ENCODE measurements around the gene MPP1. TPM values are rescaled to one million over a fixed set of nuclear protein-coding genes. Genes with fewer than 3 reads are reported as not detected.
"Not testable (repeated sequence)": the region's sequence is repeated elsewhere in the genome, so short reads cannot be mapped to it uniquely, and the experiment has no call there.

The MPP1 gene
- total and polyA plus RNA-seq, 9 donors, result 15.0 to 22.6 (median 20.4) TPM

GRCh38 chrX:154827194-154828015 lies 22.1 kb upstream of the MPP1 start:
- no peaks in the 10 kb centered on the region for H3K36me3 ChIP-seq (ENCODE audit: control insufficient read depth, insufficient read depth, low read length)
- DNase-seq, result peak; percentile 43
- H3K9me3 ChIP-seq (replicated peaks; ENCODE audit: control insufficient read depth, low read depth, low read length), result no peaks in the 10 kb centered on the region
- no peaks in the 10 kb centered on the region for H3K4me1 ChIP-seq (ENCODE audit: control insufficient read depth, insufficient read depth, low read length)
- H3K27ac ChIP-seq (ENCODE audit: low read length), result peak overlapping the region; percentile 1
- no peak overlapping the region for H3K4me3 ChIP-seq (ENCODE audit: low read length)
- 24% methylated on average over 4 of the region's 4 CpGs for WGBS (ENCODE audit: insufficient coverage)
- no peaks in the 10 kb centered on the region for H3K27me3 ChIP-seq (ENCODE audit: control insufficient read depth, insufficient read depth, low read length)

GRCh38 chrX:154825586-154825985 lies 20.3 kb upstream of the MPP1 start:
- H3K27me3 ChIP-seq (ENCODE audit: control insufficient read depth, insufficient read depth, low read length); DNase-seq; H3K27ac ChIP-seq (ENCODE audit: low read length); H3K4me3 ChIP-seq (ENCODE audit: low read length); H3K9me3 ChIP-seq (replicated peaks; ENCODE audit: control insufficient read depth, low read depth, low read length); H3K36me3 ChIP-seq (ENCODE audit: control insufficient read depth, insufficient read depth, low read length); H3K4me1 ChIP-seq (ENCODE audit: control insufficient read depth, insufficient read depth, low read length): not testable (repeated sequence)
- no CpG with 5 or more reads among the region's 3 CpGs for WGBS (ENCODE audit: insufficient coverage)

DNA sequence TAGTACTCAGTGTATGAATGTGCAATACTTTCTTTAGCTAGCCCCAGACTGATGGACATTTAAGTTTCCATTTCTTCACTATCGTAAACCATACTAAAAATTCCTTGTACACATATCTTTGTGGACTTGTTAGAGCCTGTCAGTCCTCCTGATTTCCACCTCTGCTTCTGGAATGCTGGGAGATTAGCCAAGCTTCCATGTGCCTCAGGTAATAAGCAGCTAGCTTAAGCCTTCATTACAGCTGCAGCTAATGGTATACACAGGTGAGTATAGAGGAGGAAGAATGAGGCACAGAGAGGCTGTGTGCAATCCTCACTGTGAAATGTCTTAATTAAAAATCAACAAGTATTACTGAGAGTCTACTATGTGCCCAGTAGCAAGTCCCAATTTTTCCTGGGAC lies 19.4 kb upstream of the MPP1 start:
- no peaks in the 10 kb centered on the region for H3K27me3 ChIP-seq (ENCODE audit: control insufficient read depth, insufficient read depth, low read length)
- DNase-seq, result no peak
- no CpG with 5 or more reads among the region's 1 CpG for WGBS (ENCODE audit: insufficient coverage)

DNA sequence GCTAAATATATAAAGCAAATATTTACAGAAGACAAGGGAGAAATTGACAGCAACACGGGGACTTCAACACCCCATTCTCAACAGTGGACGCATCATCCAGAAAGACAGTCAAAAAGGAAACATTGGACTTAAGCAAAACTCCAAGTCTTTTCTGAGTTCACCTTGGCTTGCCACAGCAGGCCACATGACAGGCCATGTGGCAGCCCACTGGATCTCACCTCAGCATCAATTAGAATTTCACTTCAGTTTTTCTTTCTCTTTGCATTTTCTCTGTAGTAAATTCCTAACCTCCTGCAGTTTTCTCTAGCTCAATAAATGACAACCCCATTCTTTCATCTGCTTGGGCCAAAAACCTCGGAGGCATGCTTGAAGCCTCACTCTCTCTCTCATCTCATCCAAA lies 16.7 kb upstream of the MPP1 start:
- Histone ChIP-seq H3K27me3 (ENCODE audit: control insufficient read depth, insufficient read depth, low read length) (no peaks in the 10 kb centered on the region), H3K4me1 (ENCODE audit: control insufficient read depth, insufficient read depth, low read length) (no peaks in the 10 kb centered on the region), H3K27ac (ENCODE audit: low read length) (no peak overlapping the region), H3K9me3 (replicated peaks; ENCODE audit: control insufficient read depth, low read depth, low read length) (peaks cover 2% of the 10 kb centered on the region), H3K4me3 (ENCODE audit: low read length) (no peak overlapping the region), H3K36me3 (ENCODE audit: control insufficient read depth, insufficient read depth, low read length) (no peaks in the 10 kb centered on the region)
- no peak for DNase-seq
- WGBS (ENCODE audit: insufficient coverage), result 66% methylated on average over 3 of the region's 3 CpGs

More for the DNA sequence above, 19.4 kb upstream of the MPP1 start:
- no peak overlapping the region for H3K27ac ChIP-seq (ENCODE audit: low read length)
- H3K9me3 ChIP-seq (replicated peaks; ENCODE audit: control insufficient read depth, low read depth, low read length), result no peaks in the 10 kb centered on the region
- H3K4me1 ChIP-seq (ENCODE audit: control insufficient read depth, insufficient read depth, low read length), result no peaks in the 10 kb centered on the region
- no peaks in the 10 kb centered on the region for H3K36me3 ChIP-seq (ENCODE audit: control insufficient read depth, insufficient read depth, low read length)
- H3K4me3 ChIP-seq (ENCODE audit: low read length), result no peak overlapping the region

- H3K4me3 ChIP-seq (ENCODE audit: low read length), result no peak overlapping the region
- H3K9me3 ChIP-seq (replicated peaks; ENCODE audit: control insufficient read depth, low read depth, low read length), result peaks cover 2% of the 10 kb centered on the region
- H3K4me1 ChIP-seq (ENCODE audit: control insufficient read depth, insufficient read depth, low read length), result no peaks in the 10 kb centered on the region
- no peak overlapping the region for H3K27ac ChIP-seq (ENCODE audit: low read length)
- H3K27me3 ChIP-seq (ENCODE audit: control insufficient read depth, insufficient read depth, low read length), result no peaks in the 10 kb centered on the region
- no peaks in the 10 kb centered on the region for H3K36me3 ChIP-seq (ENCODE audit: control insufficient read depth, insufficient read depth, low read length)
- DNase-seq, result no peak
Measured at GRCh38 chrX:154821523-154821922, 16.2 kb upstream of the MPP1 start.

GRCh38 chrX:154819771-154820341 lies 14.6 kb upstream of the MPP1 start:
- Histone ChIP-seq H3K9me3 (replicated peaks; ENCODE audit: control insufficient read depth, low read depth, low read length) (peaks cover 2% of the 10 kb centered on the region), H3K4me1 (ENCODE audit: control insufficient read depth, insufficient read depth, low read length) (no peaks in the 10 kb centered on the region), H3K27ac (ENCODE audit: low read length) (no peak overlapping the region), H3K36me3 (ENCODE audit: control insufficient read depth, insufficient read depth, low read length) (no peaks in the 10 kb centered on the region), H3K27me3 (ENCODE audit: control insufficient read depth, insufficient read depth, low read length) (no peaks in the 10 kb centered on the region), H3K4me3 (ENCODE audit: low read length) (no peak overlapping the region)
- WGBS (ENCODE audit: insufficient coverage), result 68% methylated on average over 6 of the region's 7 CpGs
- DNase-seq, result no peak

DNA sequence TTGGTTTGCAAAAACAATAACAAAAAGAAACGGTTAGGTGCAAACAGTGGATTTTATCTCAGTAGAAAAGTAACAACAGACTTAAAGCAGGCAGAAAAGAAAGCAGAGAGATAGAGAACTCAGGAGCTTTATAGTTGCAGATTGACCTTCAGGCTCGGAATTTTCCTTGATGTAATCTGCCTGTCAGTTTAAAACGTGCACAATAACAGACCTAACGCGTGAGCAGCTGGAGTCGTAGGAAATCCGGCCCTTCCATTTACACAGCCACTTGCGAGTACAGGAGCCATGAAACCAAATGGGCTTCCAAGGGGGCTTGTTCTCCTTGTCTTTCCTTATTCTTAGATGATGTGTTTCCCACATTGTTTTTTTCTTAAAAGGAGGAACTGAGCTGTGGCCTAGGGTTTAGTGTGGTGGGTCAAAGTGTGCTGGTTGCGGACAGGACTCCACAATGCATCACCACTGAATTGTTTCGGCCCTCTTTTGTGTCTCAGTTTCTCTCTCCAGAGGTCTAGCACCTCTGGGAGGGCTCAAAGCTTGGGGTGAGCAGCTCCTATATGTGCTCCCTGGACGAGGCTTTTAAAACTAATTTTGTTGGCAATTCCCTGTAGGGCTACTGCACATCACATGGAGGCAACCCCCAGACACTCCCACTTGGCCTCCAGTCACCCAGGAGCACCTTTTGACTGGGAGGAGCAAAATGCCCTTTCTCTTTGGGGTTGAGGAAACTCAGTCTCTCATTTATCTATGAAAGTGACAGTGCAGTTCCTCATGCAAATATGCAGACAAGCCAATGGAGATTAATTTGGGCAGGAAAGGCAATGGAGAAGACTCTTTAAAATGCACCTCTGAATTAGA lies 13.9 kb upstream of the MPP1 start:
- H3K4me3 ChIP-seq (ENCODE audit: low read length), result no peak overlapping the region
- H3K36me3 ChIP-seq (ENCODE audit: control insufficient read depth, insufficient read depth, low read length), result no peaks in the 10 kb centered on the region
- H3K27me3 ChIP-seq (ENCODE audit: control insufficient read depth, insufficient read depth, low read length), result no peaks in the 10 kb centered on the region
- no peak for DNase-seq
- H3K4me1 ChIP-seq (ENCODE audit: control insufficient read depth, insufficient read depth, low read length), result no peaks in the 10 kb centered on the region
- peaks cover 2% of the 10 kb centered on the region for H3K9me3 ChIP-seq (replicated peaks; ENCODE audit: control insufficient read depth, low read depth, low read length)
- H3K27ac ChIP-seq (ENCODE audit: low read length), result no peak overlapping the region
- WGBS (ENCODE audit: insufficient coverage), result 58% methylated on average over 8 of the region's 11 CpGs

- H3K9me3 ChIP-seq (replicated peaks; ENCODE audit: control insufficient read depth, low read depth, low read length); H3K4me1 ChIP-seq (ENCODE audit: control insufficient read depth, insufficient read depth, low read length); H3K27ac ChIP-seq (ENCODE audit: low read length); H3K4me3 ChIP-seq (ENCODE audit: low read length); H3K36me3 ChIP-seq (ENCODE audit: control insufficient read depth, insufficient read depth, low read length); H3K27me3 ChIP-seq (ENCODE audit: control insufficient read depth, insufficient read depth, low read length); DNase-seq: not testable (repeated sequence)
- 69% methylated on average over 5 of the region's 19 CpGs for WGBS (ENCODE audit: insufficient coverage)
Measured at GRCh38 chrX:154817048-154817618, 11.8 kb upstream of the MPP1 start.

- H3K9me3 ChIP-seq (replicated peaks; ENCODE audit: control insufficient read depth, low read depth, low read length); H3K27ac ChIP-seq (ENCODE audit: low read length); H3K4me1 ChIP-seq (ENCODE audit: control insufficient read depth, insufficient read depth, low read length); DNase-seq; H3K27me3 ChIP-seq (ENCODE audit: control insufficient read depth, insufficient read depth, low read length); H3K4me3 ChIP-seq (ENCODE audit: low read length); H3K36me3 ChIP-seq (ENCODE audit: control insufficient read depth, insufficient read depth, low read length): not testable (repeated sequence)
- no CpG with 5 or more reads among the region's 4 CpGs for WGBS (ENCODE audit: insufficient coverage)
Measured at GRCh38 chrX:154816326-154816898, 11.1 kb upstream of the MPP1 start.

Data from muscle of leg (tissue), 11 donors.